ENCODE data around the gene LRP1-AS.

LRP1-AS gene

DNA sequence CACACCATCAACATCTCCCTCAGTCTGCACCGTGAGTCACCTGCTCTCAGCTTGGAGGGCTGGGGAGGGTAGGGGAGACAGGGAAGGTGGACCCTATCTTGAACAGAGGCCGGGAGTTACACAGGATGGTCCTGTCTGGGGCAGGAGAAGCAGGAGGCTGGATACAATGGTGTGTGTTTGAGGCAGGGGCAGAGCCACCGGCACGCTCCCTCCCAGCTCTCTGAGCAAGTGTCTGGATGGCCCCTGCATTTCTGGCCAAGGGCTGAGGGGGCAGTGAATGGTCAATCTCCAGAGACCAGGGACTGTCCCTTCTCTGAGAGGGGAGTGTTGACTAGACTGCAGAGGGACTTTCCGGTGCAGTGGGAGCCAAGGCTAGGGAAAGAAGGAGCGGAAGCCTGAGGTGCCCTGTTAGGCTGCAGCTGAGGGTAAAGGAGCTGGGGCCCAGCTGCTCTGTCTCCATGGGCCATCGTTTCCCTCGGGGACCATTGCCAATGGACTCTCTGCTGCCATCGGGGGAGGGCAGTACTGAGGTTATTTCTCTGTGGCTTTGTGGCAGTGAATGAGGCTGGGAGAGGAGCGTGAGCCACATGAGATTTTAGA is 1.9 kb downstream of the LRP1-AS start:
- ATAC-seq (no peak), DNase-seq (no peak)
- Mint-ChIP-seq H3K4me1 (peaks cover 6% of the 10 kb centered on the region), H3K9me3 (no peaks in the 10 kb centered on the region), H3K27me3 (no peaks in the 10 kb centered on the region), H3K36me3 (ENCODE audit: low read depth) (no peaks in the 10 kb centered on the region), H3K27ac (no peak overlapping the region), H3K4me3 (no peak overlapping the region)

GRCh38 chr12:57143454-57143853 is 4.0 kb downstream of the LRP1-AS start:
- Mint-ChIP-seq H3K4me3 (no peak overlapping the region), H3K36me3 (ENCODE audit: low read depth) (no peaks in the 10 kb centered on the region), H3K27me3 (peaks cover 2% of the 10 kb centered on the region), H3K9me3 (no peaks in the 10 kb centered on the region), H3K4me1 (peaks cover 6% of the 10 kb centered on the region), H3K27ac (no peak overlapping the region)
- DNase-seq (no peak), ATAC-seq (peak; percentile 50)

DNA sequence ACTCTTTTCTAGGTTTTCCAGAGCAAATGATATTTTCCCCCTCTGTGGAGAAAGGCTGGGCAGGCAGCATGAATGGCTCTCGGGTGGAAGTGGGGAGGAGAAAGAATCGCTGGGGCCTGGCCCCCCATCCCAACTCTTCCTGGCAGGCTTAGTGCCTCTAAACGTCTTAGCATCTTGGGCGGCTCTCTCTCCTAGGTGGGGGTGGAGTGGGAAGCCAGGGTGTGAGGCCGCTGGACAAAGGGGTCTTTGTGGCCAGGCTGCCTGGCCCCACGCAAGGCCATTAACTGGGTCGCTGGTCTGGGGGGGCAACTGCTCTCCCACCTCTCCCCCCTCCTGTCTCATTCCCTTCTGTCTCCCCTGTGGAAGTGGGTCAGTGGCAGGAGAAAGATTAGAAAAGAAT is 4.7 kb downstream of the LRP1-AS start:
- Mint-ChIP-seq H3K27ac (no peak overlapping the region), H3K9me3 (no peaks in the 10 kb centered on the region), H3K36me3 (ENCODE audit: low read depth) (no peaks in the 10 kb centered on the region), H3K4me3 (no peak overlapping the region), H3K4me1 (peaks cover 6% of the 10 kb centered on the region), H3K27me3 (peaks cover 2% of the 10 kb centered on the region)
- DNase-seq (no peak), ATAC-seq (no peak)

DNA sequence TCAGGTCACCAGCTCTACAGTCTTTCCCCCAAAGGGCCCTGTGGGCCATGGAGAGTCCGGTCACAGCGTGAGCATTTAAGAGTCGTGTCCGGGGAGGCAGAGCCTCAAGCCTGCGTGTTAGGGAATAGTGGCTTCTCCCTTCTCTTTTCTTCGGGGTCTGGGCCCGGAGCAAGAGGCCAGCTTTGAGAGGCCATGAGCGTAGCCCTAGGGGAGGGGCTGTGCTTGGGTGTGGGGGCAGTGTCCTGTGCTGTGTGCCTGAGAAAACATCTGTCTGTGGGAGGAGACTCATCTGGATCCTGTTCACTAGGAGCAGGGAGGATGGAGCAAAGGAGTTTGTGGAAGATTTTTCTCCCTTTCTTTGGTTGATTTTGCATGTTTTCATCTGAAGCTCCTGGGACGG is 5.3 kb downstream of the LRP1-AS start:
- peaks cover 6% of the 10 kb centered on the region for H3K4me1 Mint-ChIP-seq
- no peaks in the 10 kb centered on the region for H3K9me3 Mint-ChIP-seq
- H3K4me3 Mint-ChIP-seq = no peak overlapping the region
- DNase-seq (no peak), ATAC-seq (no peak)
- no peaks in the 10 kb centered on the region for H3K36me3 Mint-ChIP-seq (ENCODE audit: low read depth)
- H3K27me3 Mint-ChIP-seq = peaks cover 2% of the 10 kb centered on the region
- H3K27ac Mint-ChIP-seq = no peak overlapping the region

DNA sequence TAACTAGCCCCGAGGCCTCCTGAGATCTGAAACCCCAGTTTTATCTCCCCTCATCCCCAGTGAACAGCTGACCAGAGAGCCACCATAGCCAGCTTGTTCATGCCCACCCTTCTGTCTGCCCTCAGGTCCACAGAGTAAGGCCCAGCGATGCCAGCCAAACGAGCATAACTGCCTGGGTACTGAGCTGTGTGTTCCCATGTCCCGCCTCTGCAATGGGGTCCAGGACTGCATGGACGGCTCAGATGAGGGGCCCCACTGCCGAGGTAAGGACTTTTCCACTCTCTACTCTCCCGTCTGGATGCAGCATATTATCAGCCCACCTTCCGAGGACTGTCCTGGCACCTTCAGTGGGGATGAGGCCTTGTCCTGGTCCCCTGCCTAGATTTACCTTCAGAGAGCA is 6.2 kb downstream of the LRP1-AS start:
- ATAC-seq (no peak), DNase-seq (no peak)
- Mint-ChIP-seq H3K27ac (no peak overlapping the region), H3K27me3 (peaks cover 2% of the 10 kb centered on the region), H3K9me3 (no peaks in the 10 kb centered on the region), H3K4me1 (peaks cover 6% of the 10 kb centered on the region), H3K4me3 (no peak overlapping the region), H3K36me3 (ENCODE audit: low read depth) (no peaks in the 10 kb centered on the region)

GRCh38 chr12:57139796-57140649 is 7.4 kb downstream of the LRP1-AS start:
- Mint-ChIP-seq H3K4me3 (no peak overlapping the region), H3K9me3 (no peaks in the 10 kb centered on the region), H3K27me3 (peaks cover 2% of the 10 kb centered on the region), H3K27ac (no peak overlapping the region), H3K36me3 (ENCODE audit: low read depth) (no peaks in the 10 kb centered on the region), H3K4me1 (peaks cover 6% of the 10 kb centered on the region)
- DNase-seq (no peak), ATAC-seq (no peak)

DNA sequence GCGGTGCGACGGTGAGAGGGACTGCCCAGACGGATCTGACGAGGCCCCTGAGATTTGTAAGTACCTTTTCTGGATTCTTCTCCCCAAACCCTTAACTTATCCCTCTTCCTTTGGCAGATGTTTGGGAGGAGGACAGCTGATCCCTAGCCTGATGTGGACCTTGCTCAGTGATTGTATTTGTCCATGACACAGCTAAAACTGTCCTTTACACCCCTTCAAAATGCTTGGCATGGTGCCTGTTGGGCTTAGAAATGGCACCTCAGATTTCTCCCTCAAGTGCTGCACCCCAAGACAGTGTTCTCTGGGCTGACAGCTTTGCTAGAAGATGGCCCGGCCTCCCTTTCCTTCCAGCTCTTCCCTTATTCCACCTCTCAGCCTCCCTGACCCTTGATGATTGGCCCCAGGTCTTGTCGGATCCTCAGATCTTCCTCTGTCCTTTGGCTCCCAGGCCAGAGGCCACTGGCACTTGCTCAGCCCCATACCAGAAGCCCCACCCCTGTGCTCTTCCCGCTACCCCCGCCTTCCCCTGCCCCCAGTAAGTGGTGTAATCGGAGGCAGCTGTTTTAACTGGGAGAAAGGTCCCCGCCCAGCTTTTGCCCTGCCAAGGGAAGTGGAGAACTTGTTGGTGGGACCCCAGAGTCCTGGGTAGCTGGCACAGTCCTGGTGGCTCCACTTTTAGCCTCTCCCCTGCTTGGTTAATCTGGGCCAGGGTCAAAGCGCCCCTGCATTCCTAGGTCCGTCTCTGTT is 8.7 kb downstream of the LRP1-AS start:
- Mint-ChIP-seq H3K27me3 (peaks cover 2% of the 10 kb centered on the region), H3K27ac (no peak overlapping the region)

GRCh38 chr12:57135527-57136326 is 11.7 kb downstream of the LRP1-AS start:
- peaks cover 2% of the 10 kb centered on the region for H3K27me3 Mint-ChIP-seq
- DNase-seq (no peak), ATAC-seq (no peak)
- no peak overlapping the region for H3K4me3 Mint-ChIP-seq
- H3K27ac Mint-ChIP-seq = no peak overlapping the region
- no peaks in the 10 kb centered on the region for H3K9me3 Mint-ChIP-seq
- no peaks in the 10 kb centered on the region for H3K4me1 Mint-ChIP-seq
- H3K36me3 Mint-ChIP-seq (ENCODE audit: low read depth) = no peaks in the 10 kb centered on the region

More for the DNA sequence above, 8.7 kb downstream of the LRP1-AS start:
- no peak for DNase-seq
- no peak for ATAC-seq
- H3K36me3 Mint-ChIP-seq (ENCODE audit: low read depth) = no peaks in the 10 kb centered on the region
- H3K4me1 Mint-ChIP-seq = peaks cover 6% of the 10 kb centered on the region
- H3K4me3 Mint-ChIP-seq = no peak overlapping the region
- no peaks in the 10 kb centered on the region for H3K9me3 Mint-ChIP-seq

DNA sequence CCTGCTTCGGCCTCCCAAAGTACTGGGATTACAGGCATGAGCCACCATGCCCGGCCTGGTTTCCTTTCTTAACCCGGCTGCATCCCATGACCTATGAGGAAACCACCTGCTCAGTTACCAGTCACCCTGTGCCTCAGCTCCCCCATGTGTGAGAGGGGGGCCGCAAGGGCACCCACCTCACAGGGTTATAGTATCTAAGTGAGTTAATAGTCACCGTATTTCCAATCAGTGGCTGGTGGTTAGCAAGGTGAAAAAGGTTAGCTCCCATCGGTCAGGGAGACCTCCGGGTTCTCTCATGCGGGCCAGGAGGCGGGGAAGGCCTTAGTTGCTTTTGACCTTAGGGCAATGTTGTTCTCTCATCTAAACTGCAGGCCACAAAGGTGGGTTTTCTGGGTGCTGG is 12.5 kb downstream of the LRP1-AS start:
- Mint-ChIP-seq H3K4me3 (no peak overlapping the region), H3K27ac (no peak overlapping the region), H3K27me3 (peaks cover 3% of the 10 kb centered on the region), H3K4me1 (peaks cover 3% of the 10 kb centered on the region), H3K9me3 (no peaks in the 10 kb centered on the region), H3K36me3 (ENCODE audit: low read depth) (no peaks in the 10 kb centered on the region)
- no peak for ATAC-seq
- no peak for DNase-seq

DNA sequence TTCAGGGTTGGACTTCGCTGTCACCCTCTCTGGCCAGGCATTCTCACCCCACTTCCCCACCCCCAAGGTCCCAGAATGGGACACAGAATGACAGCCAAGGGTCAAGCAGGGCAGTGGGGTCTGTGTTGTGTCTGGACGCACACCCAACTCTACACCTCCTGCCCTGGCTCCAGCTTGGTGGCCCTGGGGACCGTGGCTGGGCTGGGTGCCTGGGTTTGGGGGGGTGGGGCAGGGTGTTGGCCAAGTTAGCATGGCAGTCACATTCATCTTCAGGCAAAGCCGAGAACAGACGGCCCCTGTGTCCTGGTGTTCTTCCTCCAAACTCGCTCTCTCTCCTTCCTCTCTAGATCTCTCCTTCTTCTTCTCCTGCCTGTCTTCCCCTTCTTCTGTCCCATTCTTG is 13.5 kb downstream of the LRP1-AS start:
- ATAC-seq (no peak), DNase-seq (no peak)
- Mint-ChIP-seq H3K4me1 (peaks cover 7% of the 10 kb centered on the region), H3K27me3 (peaks cover 8% of the 10 kb centered on the region), H3K9me3 (no peaks in the 10 kb centered on the region), H3K4me3 (no peak overlapping the region), H3K27ac (no peak overlapping the region), H3K36me3 (ENCODE audit: low read depth) (no peaks in the 10 kb centered on the region)

- no peak overlapping the region for H3K4me3 Mint-ChIP-seq
- H3K27ac Mint-ChIP-seq = no peak overlapping the region
- DNase-seq (no peak), ATAC-seq (no peak)
- H3K36me3 Mint-ChIP-seq (ENCODE audit: low read depth) = no peaks in the 10 kb centered on the region
- peaks cover 6% of the 10 kb centered on the region for H3K27me3 Mint-ChIP-seq
- peaks cover 7% of the 10 kb centered on the region for H3K4me1 Mint-ChIP-seq
- no peaks in the 10 kb centered on the region for H3K9me3 Mint-ChIP-seq
These were observed 14.3 kb downstream of the LRP1-AS start for GRCh38 chr12:57133013-57133569.

DNA sequence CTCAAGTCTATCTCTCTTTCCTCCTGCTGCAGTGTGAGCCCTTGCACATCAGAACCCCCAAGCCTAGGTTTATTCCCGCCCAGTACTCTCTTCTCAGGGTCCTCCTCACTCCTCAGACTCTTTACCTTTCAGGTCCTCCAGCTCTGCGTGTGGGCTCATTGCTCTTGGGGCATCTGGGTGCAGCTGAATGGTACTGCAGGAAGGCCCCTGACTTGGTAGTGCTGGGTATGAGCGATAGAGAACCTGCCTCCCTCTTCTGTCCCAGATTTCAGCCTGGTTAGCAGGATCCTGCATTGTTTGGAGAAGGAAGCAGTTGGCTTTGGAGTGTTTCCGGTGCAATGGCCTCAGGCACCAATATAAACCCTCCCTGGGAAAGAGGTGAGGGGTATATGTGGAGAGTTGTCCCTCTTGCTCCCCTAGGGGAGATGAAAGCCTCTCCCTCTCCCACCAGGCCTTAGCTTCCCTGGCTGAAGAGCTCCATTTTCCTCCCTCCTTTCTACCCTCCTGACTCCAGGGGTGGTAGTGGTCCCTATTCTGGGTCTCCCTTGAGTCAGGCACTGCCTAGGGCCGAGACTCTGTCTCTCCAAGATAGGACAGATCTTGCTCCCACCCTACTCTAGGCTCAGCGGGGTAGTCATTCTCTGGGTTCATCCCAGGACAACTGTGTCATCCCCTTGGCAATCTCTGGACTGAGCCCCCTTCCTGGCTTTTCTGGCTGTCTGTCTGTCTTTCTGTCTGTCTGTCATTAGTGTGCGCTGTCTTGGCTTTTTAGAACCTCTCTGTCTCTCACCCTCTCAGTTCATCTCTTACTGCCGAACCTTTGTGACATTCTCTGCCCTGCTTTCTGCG is 15.3 kb downstream of the LRP1-AS start:
- H3K4me1 Mint-ChIP-seq = peaks cover 10% of the 10 kb centered on the region
- H3K27me3 Mint-ChIP-seq = peaks cover 6% of the 10 kb centered on the region
- no peak overlapping the region for H3K4me3 Mint-ChIP-seq
- ATAC-seq (no peak), DNase-seq (no peak)
- H3K36me3 Mint-ChIP-seq (ENCODE audit: low read depth) = no peaks in the 10 kb centered on the region
- no peak overlapping the region for H3K27ac Mint-ChIP-seq
- H3K9me3 Mint-ChIP-seq = no peaks in the 10 kb centered on the region

DNA sequence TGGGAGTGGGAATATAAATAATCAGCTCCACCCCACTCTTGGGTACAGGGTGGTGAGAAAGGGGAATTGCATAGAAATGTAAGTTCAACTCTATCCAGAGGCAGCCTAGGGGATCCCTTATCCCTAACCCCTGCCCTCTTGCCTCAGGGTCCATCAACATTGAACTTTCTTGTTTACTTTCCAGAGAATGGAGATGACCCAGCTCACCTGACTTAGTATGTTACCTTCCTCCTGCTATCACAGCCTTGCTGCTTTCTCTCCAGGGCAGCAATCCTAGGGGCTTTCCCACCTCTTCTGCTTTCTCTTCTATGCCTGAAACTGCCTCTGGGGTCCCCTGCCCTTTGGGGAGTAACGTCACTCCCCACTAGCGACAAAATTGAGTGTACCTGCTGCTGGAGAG is 16.5 kb downstream of the LRP1-AS start:
- H3K27ac Mint-ChIP-seq = no peak overlapping the region
- no peaks in the 10 kb centered on the region for H3K36me3 Mint-ChIP-seq (ENCODE audit: low read depth)
- no peak overlapping the region for H3K4me3 Mint-ChIP-seq
- no peaks in the 10 kb centered on the region for H3K9me3 Mint-ChIP-seq
- no peak for ATAC-seq
- H3K4me1 Mint-ChIP-seq = peaks cover 11% of the 10 kb centered on the region
- DNase-seq = no peak
- peaks cover 12% of the 10 kb centered on the region for H3K27me3 Mint-ChIP-seq
